GM21423 (cell line): ENCODE results near the gene HOXB9.

Experiments used
- ATAC-seq: cut with Tn5 transposase; IDR thresholded peaks from one replicate; pipeline ENCODE4 v1.9.1; 2021; ENCODE audit warnings: mild to moderate bottlenecking, moderate library complexity; ENCODE audit not compliant: unreplicated experiment

HOXB9 gene

GRCh38 chr17:48639982-48640857 lies 14.1 kb upstream of the HOXB9 start:
- no peak for ATAC-seq

GRCh38 chr17:48639136-48639535 lies 13.0 kb upstream of the HOXB9 start:
- no peak for ATAC-seq

- no peak for ATAC-seq
Measured at GRCh38 chr17:48637323-48638260, 11.4 kb upstream of the HOXB9 start.

GRCh38 chr17:48636177-48637018 lies 10.2 kb upstream of the HOXB9 start:
- ATAC-seq: no peak

- ATAC-seq: no peak
Measured at GRCh38 chr17:48634493-48635208, 8.5 kb upstream of the HOXB9 start.

- no peak for ATAC-seq
Measured at GRCh38 chr17:48633266-48633677, 7.1 kb upstream of the HOXB9 start.

- no peak for ATAC-seq
Measured at GRCh38 chr17:48632579-48633265, 6.6 kb upstream of the HOXB9 start.

- no peak for ATAC-seq
Measured at GRCh38 chr17:48631693-48632578, 5.8 kb upstream of the HOXB9 start.

GRCh38 chr17:48630925-48631692 lies 5.0 kb upstream of the HOXB9 start:
- ATAC-seq: no peak

- no peak for ATAC-seq
Measured at GRCh38 chr17:48630009-48630924, 4.1 kb upstream of the HOXB9 start.

- no peak for ATAC-seq
Measured at GRCh38 chr17:48629411-48629759, 3.2 kb upstream of the HOXB9 start.

- ATAC-seq: no peak
Measured at GRCh38 chr17:48628649-48629410, 2.7 kb upstream of the HOXB9 start.

- no peak for ATAC-seq
Measured at GRCh38 chr17:48627623-48628521, 1.7 kb upstream of the HOXB9 start.

GRCh38 chr17:48627118-48627597 lies 1.0 kb upstream of the HOXB9 start:
- ATAC-seq: no peak
